ENCODE results near the gene ST6GALNAC4. TPM values are rescaled to one million over a fixed set of nuclear protein-coding genes. Genes with fewer than 3 reads are reported as not detected.

ST6GALNAC4 gene
- total RNA-seq, 1 donor, result 33.7 TPM

DNA sequence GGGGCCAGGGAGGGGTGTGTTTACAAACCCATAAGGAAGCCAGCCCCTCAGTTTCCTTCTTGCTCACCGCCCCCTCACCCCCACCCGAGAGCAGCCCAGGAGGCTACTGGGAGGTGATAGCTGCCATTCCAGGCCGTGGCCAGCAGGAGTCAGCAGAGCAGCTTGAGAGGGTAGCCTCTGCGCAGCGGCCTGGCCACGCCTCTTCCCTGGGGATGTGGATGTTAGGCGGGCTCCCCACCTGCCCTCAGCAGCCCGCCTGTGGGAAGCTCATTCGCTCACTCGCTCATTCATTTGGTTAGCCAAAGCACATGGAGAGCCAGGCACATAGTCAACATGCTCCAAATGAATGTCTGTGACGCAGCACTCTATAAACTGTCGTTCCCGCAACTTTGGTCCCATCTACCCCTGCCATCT, 26.9 kb upstream of the ST6GALNAC4 start:
- Histone ChIP-seq H3K27me3 (ENCODE audit: insufficient read depth, low read length) (no peaks in the 10 kb centered on the region), H3K36me3 (ENCODE audit: insufficient read depth, low read length) (peaks cover 25% of the 10 kb centered on the region), H3K4me1 (ENCODE audit: insufficient read depth, low read length) (peaks cover 3% of the 10 kb centered on the region), H3K27ac (ENCODE audit: low read depth, low read length) (no peak overlapping the region), H3K79me2 (ENCODE audit: insufficient read depth, low read length) (peaks cover 25% of the 10 kb centered on the region), H3K4me3 (ENCODE audit: insufficient read depth, low read length) (no peak overlapping the region), H2AFZ (ENCODE audit: low read length) (no peak overlapping the region), H4K20me1 (ENCODE audit: insufficient read depth, low read length) (peaks cover 19% of the 10 kb centered on the region), H3K4me2 (ENCODE audit: insufficient read depth, low read length) (no peak overlapping the region), H3K9me3 (ENCODE audit: low read depth, low read length) (no peaks in the 10 kb centered on the region)
- TF ChIP-seq, protein P1, sequence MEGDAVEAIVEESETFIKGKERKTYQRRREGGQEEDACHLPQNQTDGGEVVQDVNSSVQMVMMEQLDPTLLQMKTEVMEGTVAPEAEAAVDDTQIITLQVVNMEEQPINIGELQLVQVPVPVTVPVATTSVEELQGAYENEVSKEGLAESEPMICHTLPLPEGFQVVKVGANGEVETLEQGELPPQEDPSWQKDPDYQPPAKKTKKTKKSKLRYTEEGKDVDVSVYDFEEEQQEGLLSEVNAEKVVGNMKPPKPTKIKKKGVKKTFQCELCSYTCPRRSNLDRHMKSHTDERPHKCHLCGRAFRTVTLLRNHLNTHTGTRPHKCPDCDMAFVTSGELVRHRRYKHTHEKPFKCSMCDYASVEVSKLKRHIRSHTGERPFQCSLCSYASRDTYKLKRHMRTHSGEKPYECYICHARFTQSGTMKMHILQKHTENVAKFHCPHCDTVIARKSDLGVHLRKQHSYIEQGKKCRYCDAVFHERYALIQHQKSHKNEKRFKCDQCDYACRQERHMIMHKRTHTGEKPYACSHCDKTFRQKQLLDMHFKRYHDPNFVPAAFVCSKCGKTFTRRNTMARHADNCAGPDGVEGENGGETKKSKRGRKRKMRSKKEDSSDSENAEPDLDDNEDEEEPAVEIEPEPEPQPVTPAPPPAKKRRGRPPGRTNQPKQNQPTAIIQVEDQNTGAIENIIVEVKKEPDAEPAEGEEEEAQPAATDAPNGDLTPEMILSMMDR (IDR thresholded peaks at IDR 0.05; ENCODE audit: extremely low read depth, low read depth, low read length), result peak; percentile 86
- peak; percentile 98 for DNase-seq (ENCODE audit: insufficient read length, low spot score, missing footprints)

DNA sequence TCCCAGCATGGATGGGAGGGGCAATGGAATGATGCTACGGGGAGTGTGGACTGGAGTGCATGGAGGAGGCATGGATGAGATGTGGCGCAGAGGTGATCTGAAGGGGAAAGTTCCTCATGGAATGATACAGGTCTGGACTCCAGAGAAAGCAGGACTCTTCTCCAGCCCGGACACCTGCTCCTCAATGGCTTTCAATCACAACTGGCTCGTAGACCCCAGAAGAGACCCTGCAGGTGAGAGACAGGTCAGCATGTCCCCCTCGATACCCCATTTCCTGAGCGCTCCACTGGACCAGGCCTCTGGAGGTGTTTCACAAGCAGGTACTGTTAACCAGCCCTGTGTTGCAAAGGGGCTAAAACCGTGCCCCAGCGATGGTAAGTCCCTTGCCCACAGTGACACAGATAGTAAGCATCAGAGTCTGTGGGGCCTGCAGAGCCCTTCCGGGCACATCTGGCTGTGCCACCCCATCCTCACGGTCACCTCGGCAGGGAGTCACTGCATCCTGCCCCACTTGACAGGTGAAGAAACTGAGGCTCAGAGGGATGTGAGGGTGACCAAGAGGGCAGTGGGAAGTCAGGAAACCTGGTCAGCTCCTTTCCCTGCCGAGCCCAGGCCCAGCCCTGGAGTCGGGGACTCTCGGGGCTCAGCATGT, 26.3 kb upstream of the ST6GALNAC4 start:
- Histone ChIP-seq H2AFZ (ENCODE audit: low read length) (no peak overlapping the region), H3K27me3 (ENCODE audit: insufficient read depth, low read length) (no peaks in the 10 kb centered on the region), H3K4me3 (ENCODE audit: insufficient read depth, low read length) (no peak overlapping the region), H3K9me3 (ENCODE audit: low read depth, low read length) (no peaks in the 10 kb centered on the region), H4K20me1 (ENCODE audit: insufficient read depth, low read length) (peaks cover 19% of the 10 kb centered on the region), H3K4me2 (ENCODE audit: insufficient read depth, low read length) (no peak overlapping the region), H3K36me3 (ENCODE audit: insufficient read depth, low read length) (peaks cover 25% of the 10 kb centered on the region), H3K4me1 (ENCODE audit: insufficient read depth, low read length) (peaks cover 5% of the 10 kb centered on the region), H3K79me2 (ENCODE audit: insufficient read depth, low read length) (peaks cover 20% of the 10 kb centered on the region), H3K27ac (ENCODE audit: low read depth, low read length) (no peak overlapping the region)
- TF ChIP-seq, protein P1 (IDR thresholded peaks at IDR 0.05; ENCODE audit: extremely low read depth, low read depth, low read length), result no peak
- peak; percentile 15 for DNase-seq (ENCODE audit: insufficient read length, low spot score, missing footprints)

GRCh38 chr9:127942216-127943010, 25.6 kb upstream of the ST6GALNAC4 start:
- H3K27ac ChIP-seq (ENCODE audit: low read depth, low read length), result no peak overlapping the region
- H3K9me3 ChIP-seq (ENCODE audit: low read depth, low read length), result no peaks in the 10 kb centered on the region
- no peaks in the 10 kb centered on the region for H3K27me3 ChIP-seq (ENCODE audit: insufficient read depth, low read length)
- peak; percentile 95 for DNase-seq (ENCODE audit: insufficient read length, low spot score, missing footprints)
- H3K4me1 ChIP-seq (ENCODE audit: insufficient read depth, low read length), result peaks cover 9% of the 10 kb centered on the region
- peaks cover 15% of the 10 kb centered on the region for H4K20me1 ChIP-seq (ENCODE audit: insufficient read depth, low read length)
- H3K36me3 ChIP-seq (ENCODE audit: insufficient read depth, low read length), result peaks cover 23% of the 10 kb centered on the region
- H3K79me2 ChIP-seq (ENCODE audit: insufficient read depth, low read length), result peaks cover 20% of the 10 kb centered on the region
- H3K4me3 ChIP-seq (ENCODE audit: insufficient read depth, low read length), result no peak overlapping the region
- no peak overlapping the region for H3K4me2 ChIP-seq (ENCODE audit: insufficient read depth, low read length)
- no peak overlapping the region for H2AFZ ChIP-seq (ENCODE audit: low read length)
- TF ChIP-seq, protein P1 (IDR thresholded peaks at IDR 0.05; ENCODE audit: extremely low read depth, low read depth, low read length), result peak; percentile 81

GRCh38 chr9:127941961-127942215, 25.0 kb upstream of the ST6GALNAC4 start:
- Histone ChIP-seq H3K27me3 (ENCODE audit: insufficient read depth, low read length) (no peaks in the 10 kb centered on the region), H2AFZ (ENCODE audit: low read length) (no peak overlapping the region), H3K4me2 (ENCODE audit: insufficient read depth, low read length) (no peak overlapping the region), H4K20me1 (ENCODE audit: insufficient read depth, low read length) (peaks cover 14% of the 10 kb centered on the region), H3K36me3 (ENCODE audit: insufficient read depth, low read length) (peaks cover 22% of the 10 kb centered on the region), H3K4me1 (ENCODE audit: insufficient read depth, low read length) (peaks cover 14% of the 10 kb centered on the region), H3K9me3 (ENCODE audit: low read depth, low read length) (no peaks in the 10 kb centered on the region), H3K4me3 (ENCODE audit: insufficient read depth, low read length) (no peak overlapping the region), H3K79me2 (ENCODE audit: insufficient read depth, low read length) (peaks cover 23% of the 10 kb centered on the region), H3K27ac (ENCODE audit: low read depth, low read length) (no peak overlapping the region)
- TF ChIP-seq, protein P1 (IDR thresholded peaks at IDR 0.05; ENCODE audit: extremely low read depth, low read depth, low read length), result no peak
- no peak for DNase-seq (ENCODE audit: insufficient read length, low spot score, missing footprints)
